Fibroblast of pulmonary artery (primary cell): ENCODE measurements around the gene MMP2.

Source experiments
- DNase-seq: peaks from one replicate; pipeline ENCODE4 v3.0.0-alpha.2; 2010; ENCODE audit warnings: low read depth
- H3K4me3 ChIP-seq: replicated peaks from 2 replicates; pipeline ENCODE4 v1.5.1; 2011; ENCODE audit warnings: low read depth, mild to moderate bottlenecking, control low read depth, low read length, moderate library complexity
- CTCF ChIP-seq: IDR thresholded peaks from 2 replicates; pipeline ENCODE4 v1.5.1; 2011; ENCODE audit warnings: mild to moderate bottlenecking, control low read depth, low read length, inconsistent platforms; ENCODE audit errors: missing control alignments

Gene MMP2

GRCh38 chr16:55543472-55543871 is 64.5 kb downstream of the MMP2 start:
- TF ChIP-seq CTCF: peak; percentile 23
- peak; percentile 68 for DNase-seq
- H3K4me3 ChIP-seq: no peak overlapping the region

GRCh38 chr16:55552621-55553020 is 73.6 kb downstream of the MMP2 start:
- no peak for TF ChIP-seq CTCF
- peak; percentile 80 for DNase-seq
- H3K4me3 ChIP-seq: no peak overlapping the region

GRCh38 chr16:55555436-55555835 is 76.4 kb downstream of the MMP2 start:
- no peak overlapping the region for H3K4me3 ChIP-seq
- TF ChIP-seq CTCF: no peak
- DNase-seq: no peak
